Mammary microvascular endothelial cell (primary cell): ENCODE data around the gene PHKB. TPM values are rescaled to one million over a fixed set of nuclear protein-coding genes. Genes with fewer than 3 reads are reported as not detected.

Source experiments
- total RNA-seq: library from RNA; depleted of rRNA; stranded (reverse); fragments of >200 nt; gene quantifications from 2 replicates; pipeline ENCODE4 v1.2.3, GENCODE V29; 2015

PHKB gene
- total RNA-seq = 35.8 and 37.8 TPM in 2 replicates

GRCh38 chr16:47460711-47461597, at the start of gene PHKB, which contains the start of gene ITFG1:
Gene PHKB (plus strand): TSS chr16:47461331. CDS start chr16:47461351, 20 bp downstream.
Gene ITFG1 (minus strand): TSS chr16:47461063. CDS start chr16:47461045, 18 bp downstream.

Other genes starting within 250 kb of the PHKB start
- gene ITFG1, start 268 bp upstream of the PHKB start, total RNA-seq = 25.1 and 29.5 TPM in 2 replicates